Measurements from ENCODE around the gene RHOF. TPM values are rescaled to one million over a fixed set of nuclear protein-coding genes. Genes with fewer than 3 reads are reported as not detected.
"Not testable (repeated sequence)": the region's sequence is repeated elsewhere in the genome, so short reads cannot be mapped to it uniquely, and the experiment has no call there.

Gene RHOF
- total RNA-seq, 2 donors from 2014 or later = 5.3 to 10.4 TPM

- peak; percentile 86 for DNase-seq (ENCODE audit: low spot score)
- intact Hi-C loops (cut with DNase I) = loop anchor here in 1 of 2 donors (5.0 kb wide), 1 partner anchor 89 kb away; the partner anchor contains the start of gene PSMD9
Measured at GRCh38 chr12:121797937-121798786, 4.7 kb upstream of the RHOF start.

GRCh38 chr12:121796855-121797751 is 3.6 kb upstream of the RHOF start:
- intact Hi-C loops (cut with DNase I) = loop anchor here in 1 of 2 donors (5.0 kb wide), 1 partner anchor 90 kb away; the partner anchor contains the start of gene PSMD9
- DNase-seq (ENCODE audit: low spot score) = peak; percentile 98

GRCh38 chr12:121795034-121795968 is 1.8 kb upstream of the RHOF start:
- DNase-seq (ENCODE audit: low spot score) = peak; percentile 97
- intact Hi-C loops (cut with DNase I) = loop anchor here (2.0 to 5.0 kb wide), 3 partner anchors 18 to 98 kb away; partner anchors contain the start of gene PSMD9 (in 1 of the 2)

GRCh38 chr12:121794534-121795033 is 1.1 kb upstream of the RHOF start:
- intact Hi-C loops (cut with DNase I) = loop anchor here (2.0 to 5.0 kb wide), 4 partner anchors 18 to 98 kb away; partner anchors contain the start of gene PSMD9 (in 1 of the 2)
- DNase-seq (ENCODE audit: low spot score) = peak; percentile 83

- peak; percentile 98 for DNase-seq (ENCODE audit: low spot score)
- intact Hi-C loops (cut with DNase I) = loop anchor here (2.0 to 5.0 kb wide), 4 partner anchors 19 to 97 kb away; partner anchors contain the start of gene PSMD9 (in 1 of the 2)
Measured at GRCh38 chr12:121793838-121794533, 498 bp upstream of the RHOF start.

GRCh38 chr12:121792607-121793439 is 665 bp downstream of the RHOF start:
- DNase-seq (ENCODE audit: low spot score) = peak; percentile 86
- intact Hi-C loops (cut with DNase I) = loop anchor here (2.0 to 5.0 kb wide), 2 partner anchors 96 kb away; partner anchors contain the start of gene PSMD9 (in 1 of the 2)

GRCh38 chr12:121791671-121792551 is 1.6 kb downstream of the RHOF start:
- intact Hi-C loops (cut with DNase I) = loop anchor here (2.0 to 5.0 kb wide), 2 partner anchors 95 to 97 kb away; partner anchors contain the start of gene PSMD9 (in 1 of the 2)
- peak; percentile 68 for DNase-seq (ENCODE audit: low spot score)

- DNase-seq (ENCODE audit: low spot score) = not testable (repeated sequence)
- intact Hi-C loops (cut with DNase I) = loop anchor here in 1 of 2 donors (5.0 kb wide), 1 partner anchor 93 kb away; no protein-coding TSS in a partner anchor
Measured at GRCh38 chr12:121790785-121791184, 2.7 kb downstream of the RHOF start.

- peak; percentile 93 for DNase-seq (ENCODE audit: low spot score)
- intact Hi-C loops (cut with DNase I) = loop anchor here in 1 of 2 donors (5.0 kb wide), 1 partner anchor 93 kb away; no protein-coding TSS in a partner anchor
Measured at GRCh38 chr12:121789800-121790728, 3.4 kb downstream of the RHOF start.

- intact Hi-C loops (cut with DNase I) = no loop called here
- no peak for DNase-seq (ENCODE audit: low spot score)
Measured at GRCh38 chr12:121789233-121789781, 4.2 kb downstream of the RHOF start.

GRCh38 chr12:121788176-121788818 is 5.2 kb downstream of the RHOF start:
- DNase-seq (ENCODE audit: low spot score) = no peak
- intact Hi-C loops (cut with DNase I) = no loop called here

GRCh38 chr12:121787063-121788025 is 6.1 kb downstream of the RHOF start:
- intact Hi-C loops (cut with DNase I) = no loop called here
- DNase-seq (ENCODE audit: low spot score) = no peak

- DNase-seq (ENCODE audit: low spot score) = no peak
- intact Hi-C loops (cut with DNase I) = no loop called here
Measured at GRCh38 chr12:121786440-121786825, 7.1 kb downstream of the RHOF start.

All from posterior vena cava (tissue), 2 donors.